Astrocyte (in vitro differentiated cells and primary cell): Measurements from ENCODE around the gene ERCC5. TPM values are rescaled to one million over a fixed set of nuclear protein-coding genes. Genes with fewer than 3 reads are reported as not detected.

Experiments used
- DNase-seq: peaks from one replicate; pipeline ENCODE4 v3.0.0-alpha.2; 2010; ENCODE audit warnings: low read depth
- FAIRE-seq: peaks from 2 replicates; lab custom pipeline; 2011; peaks lifted over from hg19 to GRCh38; lab: Jason Lieb, UNC
- H2AFZ ChIP-seq: 2 replicates; pipeline ENCODE4 v1.6.0; 2012; ENCODE audit warnings: low read depth, low read length, inconsistent platforms
- H3K27ac ChIP-seq: 2 replicates; pipeline ENCODE4 v1.5.1; 2011; ENCODE audit warnings: low read depth, low read length, inconsistent platforms
- H3K27me3 ChIP-seq: 2 replicates; pipeline ENCODE4 v1.6.0; 2011; ENCODE audit warnings: low read length, inconsistent platforms; ENCODE audit not compliant: insufficient read depth
- H3K36me3 ChIP-seq: 2 replicates; pipeline ENCODE4 v1.5.1; 2011; ENCODE audit warnings: low read length, inconsistent platforms; ENCODE audit not compliant: insufficient read depth
- H3K4me1 ChIP-seq: 2 replicates; pipeline ENCODE4 v1.5.1; 2011; ENCODE audit warnings: low read length, inconsistent platforms; ENCODE audit not compliant: insufficient read depth
- H3K4me2 ChIP-seq: 2 replicates; pipeline ENCODE4 v1.6.0; 2012; ENCODE audit warnings: low read length, inconsistent platforms
- H3K4me3 ChIP-seq: 2 replicates; pipeline ENCODE4 v1.5.1; 2011; ENCODE audit warnings: low read depth, mild to moderate bottlenecking, low read length, inconsistent platforms; ENCODE audit not compliant: insufficient read depth
- H3K79me2 ChIP-seq: 2 replicates; pipeline ENCODE4 v1.6.0; 2012; ENCODE audit warnings: mild to moderate bottlenecking, low read length, inconsistent platforms; ENCODE audit not compliant: insufficient read depth
- H3K9ac ChIP-seq: 2 replicates; pipeline ENCODE4 v1.6.0; 2012; ENCODE audit warnings: mild to moderate bottlenecking, low read length, inconsistent platforms
- H3K9me3 ChIP-seq: 2 replicates; pipeline ENCODE4 v1.5.1; 2012; ENCODE audit warnings: low read depth, mild to moderate bottlenecking, low read length, inconsistent platforms; ENCODE audit not compliant: insufficient read depth
- H4K20me1 ChIP-seq: 2 replicates; pipeline ENCODE4 v1.6.0; 2012; ENCODE audit warnings: low read length, inconsistent platforms; ENCODE audit not compliant: insufficient read depth
- H3K27ac Mint-ChIP-seq: one replicate; pipeline ENCODE4 v1.8.0; 2021; ENCODE audit warnings: mild to moderate bottlenecking, mixed read lengths; ENCODE audit not compliant: unreplicated experiment
- H3K27me3 Mint-ChIP-seq: one replicate; pipeline ENCODE4 v1.8.0; 2021; ENCODE audit warnings: low read depth, mixed read lengths; ENCODE audit not compliant: unreplicated experiment
- H3K36me3 Mint-ChIP-seq: one replicate; pipeline ENCODE4 v1.8.0; 2021; ENCODE audit warnings: low read depth, mixed read lengths; ENCODE audit not compliant: unreplicated experiment
- H3K4me1 Mint-ChIP-seq: one replicate; pipeline ENCODE4 v1.8.0; 2021; ENCODE audit warnings: low read depth, mixed read lengths; ENCODE audit not compliant: unreplicated experiment
- H3K4me3 Mint-ChIP-seq: one replicate; pipeline ENCODE4 v1.8.0; 2021; ENCODE audit warnings: mild to moderate bottlenecking, moderate library complexity, mixed read lengths; ENCODE audit not compliant: unreplicated experiment
- H3K9me3 Mint-ChIP-seq: one replicate; pipeline ENCODE4 v1.8.0; 2021; ENCODE audit warnings: mild to moderate bottlenecking, mixed read lengths; ENCODE audit not compliant: unreplicated experiment
- EZH2 ChIP-seq: IDR thresholded peaks from 2 replicates; pipeline ENCODE4 v1.6.1; 2012; ENCODE audit warnings: mild to moderate bottlenecking, low read length, inconsistent platforms; ENCODE audit not compliant: insufficient read depth
- total RNA-seq: library from RNA; stranded (reverse); gene quantifications from 2 replicates; pipeline ENCODE4 v1.2.1, GENCODE V29; 2021
- TF ChIP-seq, protein P1 (sequence below): IDR thresholded peaks from 2 replicates; pipeline ENCODE4 v1.5.1; 2011; ENCODE audit warnings: low read depth, mild to moderate bottlenecking, inconsistent platforms, low read length, moderate library complexity; ENCODE audit not compliant: insufficient read depth

The ERCC5 gene
- total RNA-seq, 1 donor from 2014 or later: 42.9 TPM

DNA sequence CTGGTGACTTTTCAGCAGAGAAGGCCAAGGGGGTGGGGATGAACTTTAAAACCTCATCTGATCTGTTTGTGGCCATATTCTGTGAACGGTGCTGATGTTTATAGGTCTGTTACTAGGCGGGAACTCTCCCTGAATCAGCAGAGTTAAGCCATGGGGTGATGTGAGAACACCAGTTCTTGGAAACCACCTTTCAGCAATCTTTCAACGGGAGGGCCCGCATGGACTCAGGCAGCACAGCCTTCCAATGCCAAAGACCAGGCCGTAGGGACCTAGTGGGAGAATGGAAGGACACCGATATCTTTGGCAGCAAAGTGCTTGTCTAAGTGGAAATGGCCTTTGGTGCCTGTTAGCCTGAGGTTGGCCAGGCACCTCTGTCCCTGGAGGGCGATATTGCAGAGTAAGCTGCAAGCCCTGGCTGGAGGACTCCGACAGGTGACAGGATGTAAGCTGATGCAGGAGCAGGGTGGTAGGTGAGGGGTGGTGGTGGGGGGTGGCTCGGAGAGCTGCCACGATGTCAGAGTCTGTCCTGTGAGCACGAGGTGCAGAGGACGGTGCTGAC is 57.0 kb downstream of the ERCC5 start:
- FAIRE-seq (no peak), DNase-seq (no peak)
- H3K79me2 ChIP-seq: no peaks in the 10 kb centered on the region
- H3K9ac ChIP-seq: no peak overlapping the region
- peaks cover 2% of the 10 kb centered on the region for H3K9me3 Mint-ChIP-seq
- H3K27ac ChIP-seq: no peak overlapping the region
- H3K27me3 ChIP-seq: no peaks in the 10 kb centered on the region
- H3K36me3 ChIP-seq: no peaks in the 10 kb centered on the region
- no peak overlapping the region for H2AFZ ChIP-seq
- H3K9me3 ChIP-seq: no peaks in the 10 kb centered on the region
- no peaks in the 10 kb centered on the region for H3K36me3 Mint-ChIP-seq
- H3K4me3 ChIP-seq: no peak overlapping the region
- H3K4me3 Mint-ChIP-seq: no peak overlapping the region
- H3K4me1 Mint-ChIP-seq: peaks cover 9% of the 10 kb centered on the region
- H3K4me1 ChIP-seq: no peaks in the 10 kb centered on the region
- H3K27ac Mint-ChIP-seq: no peak overlapping the region
- no peak overlapping the region for H3K4me2 ChIP-seq
- H4K20me1 ChIP-seq: no peaks in the 10 kb centered on the region
- no peak for TF ChIP-seq EZH2
- TF ChIP-seq, protein P1, sequence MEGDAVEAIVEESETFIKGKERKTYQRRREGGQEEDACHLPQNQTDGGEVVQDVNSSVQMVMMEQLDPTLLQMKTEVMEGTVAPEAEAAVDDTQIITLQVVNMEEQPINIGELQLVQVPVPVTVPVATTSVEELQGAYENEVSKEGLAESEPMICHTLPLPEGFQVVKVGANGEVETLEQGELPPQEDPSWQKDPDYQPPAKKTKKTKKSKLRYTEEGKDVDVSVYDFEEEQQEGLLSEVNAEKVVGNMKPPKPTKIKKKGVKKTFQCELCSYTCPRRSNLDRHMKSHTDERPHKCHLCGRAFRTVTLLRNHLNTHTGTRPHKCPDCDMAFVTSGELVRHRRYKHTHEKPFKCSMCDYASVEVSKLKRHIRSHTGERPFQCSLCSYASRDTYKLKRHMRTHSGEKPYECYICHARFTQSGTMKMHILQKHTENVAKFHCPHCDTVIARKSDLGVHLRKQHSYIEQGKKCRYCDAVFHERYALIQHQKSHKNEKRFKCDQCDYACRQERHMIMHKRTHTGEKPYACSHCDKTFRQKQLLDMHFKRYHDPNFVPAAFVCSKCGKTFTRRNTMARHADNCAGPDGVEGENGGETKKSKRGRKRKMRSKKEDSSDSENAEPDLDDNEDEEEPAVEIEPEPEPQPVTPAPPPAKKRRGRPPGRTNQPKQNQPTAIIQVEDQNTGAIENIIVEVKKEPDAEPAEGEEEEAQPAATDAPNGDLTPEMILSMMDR: no peak
- H3K27me3 Mint-ChIP-seq: peaks cover 4% of the 10 kb centered on the region

DNA sequence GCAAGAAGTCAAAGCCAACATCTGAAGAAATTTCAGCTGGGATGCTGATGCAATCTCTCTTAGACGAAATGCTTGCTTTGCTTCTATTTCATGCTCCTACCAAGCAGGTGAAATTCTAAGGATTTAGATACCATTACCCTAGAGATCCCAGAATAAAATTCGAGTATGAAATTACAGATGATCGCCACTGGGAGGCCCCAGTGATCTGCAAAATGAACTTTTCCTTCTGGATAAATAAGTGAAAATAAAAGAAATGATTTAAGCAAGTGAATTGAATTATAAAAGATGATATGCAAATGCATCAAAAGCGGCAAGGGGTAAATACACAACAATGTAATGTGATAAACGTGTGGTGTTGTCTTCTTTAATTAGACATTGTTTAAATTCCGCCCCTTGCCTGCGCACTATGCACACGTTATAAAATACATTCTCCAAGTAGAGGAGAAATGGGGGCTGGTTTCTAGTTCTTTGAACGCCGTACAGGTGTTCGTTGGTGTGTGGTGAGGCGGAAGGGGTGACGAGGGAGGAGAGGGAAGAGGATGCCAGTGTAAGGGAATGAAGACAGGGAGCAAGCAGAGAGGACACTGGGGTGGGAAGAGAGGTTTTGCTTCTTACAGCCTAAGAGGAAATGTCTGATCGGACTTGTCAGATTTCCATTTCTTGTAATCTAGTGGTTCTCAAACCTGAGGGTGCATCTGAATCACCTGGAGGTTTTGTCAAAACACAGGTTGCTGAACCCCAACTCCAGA is 58.0 kb downstream of the ERCC5 start:
- no peak for TF ChIP-seq EZH2
- TF ChIP-seq, protein P1: peak; percentile 34
- Histone ChIP-seq H3K9ac (no peak overlapping the region), H3K4me3 (no peak overlapping the region), H3K9me3 (no peaks in the 10 kb centered on the region), H3K4me1 (no peaks in the 10 kb centered on the region), H3K27ac (no peak overlapping the region), H4K20me1 (no peaks in the 10 kb centered on the region), H3K36me3 (no peaks in the 10 kb centered on the region), H2AFZ (no peak overlapping the region), H3K4me2 (no peak overlapping the region), H3K27me3 (no peaks in the 10 kb centered on the region), H3K79me2 (no peaks in the 10 kb centered on the region)
- Mint-ChIP-seq H3K4me3 (no peak overlapping the region), H3K36me3 (no peaks in the 10 kb centered on the region), H3K9me3 (peaks cover 2% of the 10 kb centered on the region), H3K4me1 (peaks cover 9% of the 10 kb centered on the region), H3K27me3 (no peaks in the 10 kb centered on the region), H3K27ac (no peak overlapping the region)
- FAIRE-seq (no peak), DNase-seq (no peak)

DNA sequence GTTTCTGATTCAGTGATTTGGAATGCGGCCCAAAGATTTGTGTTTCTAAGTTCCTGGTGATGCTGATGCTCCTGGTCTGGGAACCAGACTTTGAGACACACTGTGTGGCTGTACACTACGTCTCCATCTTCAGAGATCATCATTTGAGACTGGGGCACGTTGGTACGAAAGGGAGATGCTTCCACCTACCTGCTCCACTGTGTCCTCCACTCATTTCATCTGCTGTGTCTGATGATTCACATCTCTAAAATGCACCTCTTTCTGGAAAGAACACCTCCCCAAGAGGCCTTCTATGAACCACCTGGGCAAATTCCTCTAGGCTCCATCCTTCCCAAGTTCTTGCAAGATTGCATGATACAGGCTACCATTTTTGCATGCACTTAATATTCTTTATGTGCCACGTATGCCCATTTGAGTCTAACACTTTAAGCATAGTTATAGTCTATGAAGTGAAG is 58.6 kb downstream of the ERCC5 start:
- no peak overlapping the region for H3K4me3 Mint-ChIP-seq
- Histone ChIP-seq H4K20me1 (no peaks in the 10 kb centered on the region), H3K9me3 (no peaks in the 10 kb centered on the region), H3K9ac (no peak overlapping the region), H3K4me3 (no peak overlapping the region), H3K36me3 (no peaks in the 10 kb centered on the region), H3K27ac (no peak overlapping the region), H2AFZ (no peak overlapping the region), H3K4me1 (no peaks in the 10 kb centered on the region), H3K79me2 (no peaks in the 10 kb centered on the region), H3K27me3 (no peaks in the 10 kb centered on the region), H3K4me2 (no peak overlapping the region)
- no peak for TF ChIP-seq EZH2
- TF ChIP-seq, protein P1: no peak
- DNase-seq: no peak
- no peaks in the 10 kb centered on the region for H3K27me3 Mint-ChIP-seq
- H3K27ac Mint-ChIP-seq: no peak overlapping the region
- H3K36me3 Mint-ChIP-seq: no peaks in the 10 kb centered on the region
- H3K4me1 Mint-ChIP-seq: peaks cover 9% of the 10 kb centered on the region
- FAIRE-seq: no peak
- peaks cover 2% of the 10 kb centered on the region for H3K9me3 Mint-ChIP-seq
